Femur (tissue), 1 donor: Measurements from ENCODE around the gene IDH3A.

Experiments used
- DNase-seq: peaks from one replicate; pipeline ENCODE4 v3.0.0-alpha.2; 2017

Gene IDH3A

DNA sequence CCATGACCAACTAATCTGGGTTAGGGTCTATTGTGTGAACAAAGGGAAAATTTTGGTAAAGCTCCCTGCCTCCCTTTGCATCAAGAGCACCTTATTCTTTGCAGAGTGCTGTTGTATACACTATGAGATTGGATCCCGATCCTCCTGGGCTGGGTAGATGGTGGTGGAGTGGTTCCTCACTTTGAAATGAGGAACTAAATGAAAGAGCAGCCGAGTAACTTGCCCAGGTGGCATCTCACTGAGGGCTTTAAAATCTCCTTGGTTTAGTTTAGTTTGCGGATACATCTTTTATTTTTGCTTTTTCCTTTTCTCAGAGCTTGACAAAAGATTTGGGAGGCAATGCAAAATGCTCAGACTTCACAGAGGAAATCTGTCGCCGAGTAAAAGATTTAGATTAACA lies 19.4 kb downstream of the IDH3A start:
- no peak for DNase-seq

DNA sequence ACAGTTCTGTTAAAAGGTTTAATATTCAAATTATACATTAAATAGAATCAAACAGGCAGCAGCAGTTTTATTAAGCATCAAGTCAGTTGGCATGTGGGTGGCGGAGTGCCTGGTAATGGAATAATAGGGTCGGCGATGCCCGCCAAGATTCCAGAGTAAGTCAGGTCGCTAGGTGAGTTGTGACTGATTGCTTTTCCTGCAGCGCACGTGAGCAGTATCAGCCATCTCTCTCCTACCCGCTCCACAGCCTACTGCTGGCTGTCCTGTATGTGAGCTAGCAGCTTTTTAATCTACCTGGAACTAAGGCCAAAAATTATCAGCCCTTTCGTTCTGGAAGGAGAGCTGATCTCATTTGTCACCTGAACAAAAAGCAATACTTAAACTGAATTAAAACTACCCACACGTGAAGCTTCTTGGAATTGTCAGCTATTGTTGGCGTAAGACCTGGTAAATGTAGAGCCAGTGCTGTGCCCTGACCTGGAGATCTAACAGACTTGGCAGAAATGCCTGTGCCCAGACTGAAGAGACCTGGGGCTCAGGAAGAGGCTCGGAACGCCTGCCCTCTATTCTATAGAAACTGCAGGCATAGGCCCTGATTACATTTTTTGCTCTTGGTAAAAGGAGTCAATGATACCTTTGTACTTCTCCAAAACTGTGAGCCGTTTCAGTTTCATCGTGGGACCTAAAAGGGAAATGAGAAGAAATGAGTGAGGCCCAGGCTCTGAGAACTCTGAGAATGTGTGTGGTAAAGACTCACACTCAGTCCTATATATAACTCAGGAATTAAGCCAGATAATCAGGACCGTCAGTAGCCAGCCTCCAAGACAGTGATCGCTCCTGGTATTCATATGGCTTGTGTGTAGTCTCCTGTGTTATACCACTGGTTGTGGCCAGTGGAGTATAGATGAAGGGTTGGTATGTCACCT lies 21.9 kb downstream of the IDH3A start:
- no peak for DNase-seq

DNA sequence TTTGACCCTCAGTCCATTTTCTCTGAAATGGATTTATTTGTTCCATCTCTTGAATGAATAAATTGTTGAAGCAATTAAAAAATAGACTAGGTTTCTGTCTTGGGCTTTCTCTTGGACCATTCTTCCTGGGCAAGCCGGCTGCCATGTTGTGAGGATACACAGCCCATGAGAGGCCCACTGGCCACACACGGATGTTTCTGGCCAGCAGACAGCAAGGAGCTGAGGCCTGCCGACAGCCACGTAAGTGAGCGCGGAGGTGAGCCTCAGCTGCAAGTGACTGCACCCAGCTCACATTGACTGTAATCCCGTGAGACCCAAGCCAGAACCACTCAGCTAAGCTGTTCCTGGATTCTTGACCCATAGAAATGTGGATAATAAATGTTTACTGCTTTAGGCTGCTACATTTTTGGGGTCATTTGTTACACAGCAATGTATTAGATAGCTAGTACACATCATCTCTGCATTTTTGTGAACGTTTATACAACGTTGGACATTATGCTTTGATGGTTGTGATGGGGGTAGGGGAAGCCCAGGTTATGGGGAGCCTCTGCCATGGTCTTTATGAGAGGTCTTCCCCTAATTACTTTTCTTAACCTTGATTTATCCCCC lies 22.8 kb downstream of the IDH3A start:
- DNase-seq = no peak

DNA sequence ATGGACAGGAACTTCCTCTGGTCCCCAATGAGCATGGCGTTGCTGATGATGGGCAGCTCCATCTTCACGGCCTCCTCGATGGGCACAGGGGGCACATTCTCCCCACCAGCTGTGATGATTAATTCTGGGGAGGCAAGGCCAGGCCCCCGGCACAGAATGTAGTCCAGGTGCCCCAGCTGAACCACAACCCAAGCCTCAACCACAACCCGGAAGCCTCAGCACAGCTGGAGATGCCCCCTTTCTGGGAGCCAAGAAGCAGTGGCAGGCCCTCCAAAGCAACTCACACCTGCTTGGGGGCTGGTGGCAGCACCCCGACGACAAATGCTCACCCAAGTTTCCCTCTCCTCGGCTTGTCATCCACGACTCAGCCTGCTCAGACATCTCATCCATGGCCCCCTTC lies 25.2 kb downstream of the IDH3A start:
- DNase-seq = no peak

DNA sequence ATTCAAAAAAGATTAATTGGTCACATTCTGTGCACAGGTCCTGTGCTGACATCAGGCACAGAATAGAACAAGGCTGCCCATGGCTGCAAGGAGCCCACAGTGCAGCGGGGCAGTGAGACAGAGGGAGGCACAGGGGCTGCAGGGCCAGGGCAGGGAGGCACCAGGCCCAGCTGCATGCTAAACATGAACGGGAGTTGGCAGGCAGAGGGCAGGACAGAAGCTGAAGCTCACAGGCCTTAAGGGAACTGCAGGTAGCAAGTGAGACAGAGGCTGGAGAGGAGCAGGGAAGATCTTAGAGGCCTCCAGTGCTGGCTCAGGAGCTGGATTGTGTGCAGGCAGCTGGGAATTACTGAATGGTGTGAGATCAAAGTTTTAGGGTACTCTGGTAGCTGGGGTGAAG lies 26.2 kb downstream of the IDH3A start:
- DNase-seq = no peak

DNA sequence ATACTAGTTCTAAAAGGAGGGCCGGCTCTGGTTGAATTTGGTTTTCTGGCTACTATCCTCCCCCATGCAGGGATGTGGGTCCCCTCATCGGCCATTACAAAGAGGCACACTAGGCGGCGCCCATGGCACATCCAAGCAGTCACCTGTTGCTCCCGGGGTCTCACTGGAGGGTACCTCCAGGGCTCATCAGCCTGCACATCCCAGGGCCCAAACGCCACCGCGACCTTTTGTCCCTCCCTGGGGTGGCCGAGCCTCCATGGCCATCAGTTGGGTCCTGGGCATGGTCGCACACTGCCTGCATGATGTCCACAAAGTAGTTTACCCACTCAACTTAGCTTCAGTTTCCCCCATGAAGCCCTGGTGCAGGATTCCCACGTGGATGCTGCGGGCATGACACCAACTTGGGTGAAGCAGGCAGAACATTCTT lies 28.3 kb downstream of the IDH3A start:
- no peak for DNase-seq

DNA sequence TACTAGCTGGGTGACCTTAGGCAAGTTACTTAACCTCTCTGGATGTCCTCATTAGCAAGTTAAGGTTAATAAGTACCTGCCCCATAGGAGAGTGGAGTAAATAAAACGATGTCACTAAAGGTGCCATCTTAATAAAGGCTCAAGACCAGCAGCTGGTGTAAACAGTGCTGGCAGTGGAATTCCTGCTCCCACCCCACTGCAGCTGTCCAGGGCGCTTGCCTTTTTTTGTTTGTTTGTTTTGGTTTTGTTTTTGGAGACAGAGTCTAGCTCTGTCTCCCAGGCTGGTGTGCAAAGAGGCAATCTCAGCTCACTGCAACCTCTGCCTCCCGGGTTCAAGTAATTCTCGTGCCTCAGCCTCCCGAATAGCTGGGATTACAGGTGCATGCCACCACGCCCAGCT lies 28.9 kb downstream of the IDH3A start:
- no peak for DNase-seq

DNA sequence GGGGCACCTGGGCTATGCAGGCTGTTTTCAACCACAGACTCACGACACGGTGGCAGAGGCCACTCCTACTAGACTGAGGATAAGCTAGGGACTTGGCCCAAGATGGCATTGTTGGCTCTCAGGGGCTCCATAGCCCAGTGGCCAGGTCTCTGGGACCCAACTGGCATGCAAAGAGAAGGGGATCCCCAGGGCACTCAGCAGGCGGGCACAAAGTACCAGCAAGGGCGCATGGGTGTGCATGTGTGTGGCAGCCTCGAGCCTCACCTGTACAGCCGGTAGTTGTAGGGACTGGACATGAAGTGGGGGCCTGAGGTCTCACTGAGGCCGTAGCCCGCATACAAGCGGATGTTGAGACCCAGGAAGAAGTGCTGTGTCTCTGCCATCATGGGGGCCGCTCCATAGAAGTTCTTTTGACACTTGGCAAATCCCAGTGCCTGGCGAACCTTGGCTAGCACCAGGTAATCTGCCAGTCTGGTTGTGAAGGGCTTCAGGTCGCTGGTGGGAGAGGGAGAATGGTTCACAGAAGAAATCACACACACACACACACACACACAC lies 30.2 kb downstream of the IDH3A start:
- no peak for DNase-seq

DNA sequence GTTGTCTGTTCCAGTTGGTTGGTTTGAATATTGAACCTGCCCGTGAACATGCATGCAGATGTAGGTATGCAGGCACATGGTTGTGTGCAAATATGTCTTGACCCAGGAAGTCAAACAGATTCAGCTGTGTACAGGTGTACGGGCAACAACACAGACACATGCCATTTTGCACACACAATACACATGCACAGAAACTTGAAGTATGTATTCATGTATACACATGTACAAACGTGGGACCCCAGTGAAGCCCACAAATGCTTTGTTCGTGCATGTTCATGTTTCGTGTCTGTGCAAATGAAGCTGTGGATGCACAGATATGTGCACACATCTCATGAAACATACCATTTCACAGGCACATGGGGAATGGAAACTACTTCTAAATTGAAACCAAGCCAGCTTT lies 30.7 kb downstream of the IDH3A start:
- no peak for DNase-seq

DNA sequence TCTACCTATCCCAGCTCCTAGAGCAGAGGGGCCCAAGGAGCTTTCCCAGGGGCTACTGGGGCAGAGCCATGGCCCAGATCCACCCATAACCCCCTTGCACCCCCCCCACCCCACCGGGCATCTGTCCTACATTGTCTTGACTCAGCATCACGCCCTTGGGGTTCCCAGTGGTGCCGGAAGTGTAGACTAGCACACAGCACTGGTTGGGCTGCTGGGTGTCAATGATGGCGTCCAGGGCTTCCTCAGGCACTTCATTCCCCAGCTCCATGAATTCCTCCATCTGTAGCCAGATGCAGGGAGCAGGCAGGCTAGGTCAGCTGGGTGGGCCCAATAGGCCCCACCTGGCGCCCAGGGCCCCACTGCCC lies 33.2 kb downstream of the IDH3A start:
- DNase-seq = no peak

DNA sequence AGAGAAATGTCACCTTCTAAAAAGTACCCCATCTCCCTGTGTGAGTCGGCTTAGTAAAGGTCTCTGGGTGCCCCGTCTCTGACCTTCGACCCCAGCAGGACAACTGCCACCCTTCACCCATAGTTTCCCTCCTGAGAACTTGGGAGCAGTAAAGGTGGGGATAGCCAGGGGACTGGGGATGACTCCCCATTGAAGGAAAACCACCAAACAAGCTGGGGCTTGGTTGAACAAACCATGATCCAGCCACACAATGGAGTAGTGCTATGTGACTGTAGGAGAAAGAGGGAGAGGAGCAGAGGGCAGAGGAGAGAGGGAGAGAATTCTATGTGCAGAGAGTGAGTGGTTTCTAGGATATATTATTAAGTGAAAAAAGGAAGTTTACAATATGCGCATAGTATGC lies 33.7 kb downstream of the IDH3A start:
- no peak for DNase-seq

DNA sequence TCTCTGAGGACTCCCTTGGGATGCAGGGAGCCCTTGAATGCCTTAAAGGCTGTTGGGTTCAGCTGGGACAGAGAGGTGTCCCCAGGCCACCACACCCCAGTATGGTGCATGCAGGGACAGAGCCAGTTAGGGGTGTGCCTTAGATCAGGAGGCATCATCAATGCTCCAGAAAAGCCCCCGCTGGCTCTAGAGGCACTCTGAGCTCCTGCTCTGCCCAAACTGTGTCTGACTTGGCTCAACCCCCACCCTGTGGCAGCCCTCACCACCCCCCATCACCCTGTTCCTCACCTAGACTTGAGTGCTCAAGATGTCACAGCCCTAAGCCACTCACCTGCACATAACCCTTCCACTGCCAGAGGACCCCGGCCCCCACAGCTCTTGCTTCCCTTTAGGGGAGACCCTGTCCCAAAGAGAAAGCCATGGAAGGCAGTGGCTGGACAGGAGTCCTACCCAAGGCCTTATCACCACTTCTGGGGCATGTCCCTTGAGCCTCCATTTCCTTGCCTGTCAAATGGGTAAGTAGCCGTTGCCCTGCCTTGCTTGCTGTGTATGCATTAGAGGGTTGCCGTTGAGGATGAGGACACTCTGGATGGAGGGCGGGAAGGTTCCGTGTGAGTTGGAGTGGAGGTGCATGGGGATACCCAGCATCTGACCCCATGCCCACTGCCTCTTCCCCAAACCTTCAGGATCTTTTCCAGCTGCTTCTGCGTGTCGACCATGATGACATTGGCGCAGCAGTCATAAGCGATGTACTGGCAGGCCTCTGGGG lies 43.8 kb downstream of the IDH3A start:
- DNase-seq = no peak

DNA sequence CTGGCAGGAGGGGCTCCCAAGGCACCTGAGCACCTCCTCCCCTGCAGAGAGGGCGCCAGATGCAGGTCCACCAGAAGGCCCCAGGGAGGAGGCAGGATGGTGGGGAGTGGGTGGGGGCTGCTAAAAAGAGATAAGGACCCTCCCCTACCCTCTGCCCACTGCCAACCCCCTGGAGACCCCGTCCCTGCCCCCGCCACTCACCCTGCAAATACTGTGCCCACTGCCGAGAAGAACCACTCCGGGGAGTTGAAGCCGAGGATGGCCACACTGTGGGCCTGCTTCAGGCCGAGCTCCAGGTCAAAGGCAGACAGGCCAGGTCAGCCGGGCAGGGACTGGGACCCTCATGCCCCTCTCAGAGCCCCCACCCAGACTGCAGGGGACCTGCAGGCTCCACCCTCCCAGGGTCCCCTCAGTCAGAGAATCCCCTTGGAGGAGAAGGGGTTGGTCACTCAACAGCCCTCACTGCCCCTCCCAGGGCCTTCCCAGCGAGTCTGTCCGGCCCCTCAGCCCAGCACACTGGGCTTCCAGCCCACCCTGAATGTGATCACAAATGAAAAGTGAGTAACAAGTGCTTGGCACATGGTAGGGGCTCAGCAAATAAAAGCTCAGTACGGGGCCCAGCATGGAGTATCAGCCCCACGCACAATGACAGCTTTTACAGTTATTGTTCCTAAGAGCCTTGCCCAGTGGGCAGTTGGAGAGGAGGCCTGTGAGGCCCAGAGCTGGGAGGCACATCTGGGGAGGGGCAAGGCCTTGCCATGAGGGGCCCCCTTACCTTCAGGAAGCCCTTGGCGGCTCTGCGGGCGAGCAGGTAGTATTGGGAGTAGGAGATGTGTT lies 44.8 kb downstream of the IDH3A start:
- no peak for DNase-seq

DNA sequence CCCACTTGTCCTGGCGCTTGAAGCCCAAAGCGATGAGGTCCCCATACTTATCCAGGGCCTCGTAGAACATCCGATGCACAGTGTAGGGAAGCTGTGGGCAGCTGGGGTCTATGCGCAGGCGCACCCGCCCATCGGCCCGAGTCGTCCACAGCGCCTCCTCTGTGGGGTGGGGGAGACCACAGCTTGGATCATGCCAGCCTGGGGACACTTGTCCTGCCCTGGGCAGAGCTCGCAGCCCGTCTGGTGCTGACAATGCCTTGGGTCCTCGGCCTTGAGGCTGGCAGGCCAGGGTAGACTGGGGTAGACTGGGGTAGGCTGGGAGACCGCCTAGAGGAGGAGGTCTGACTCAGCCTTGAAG lies 45.4 kb downstream of the IDH3A start:
- DNase-seq = no peak

DNA sequence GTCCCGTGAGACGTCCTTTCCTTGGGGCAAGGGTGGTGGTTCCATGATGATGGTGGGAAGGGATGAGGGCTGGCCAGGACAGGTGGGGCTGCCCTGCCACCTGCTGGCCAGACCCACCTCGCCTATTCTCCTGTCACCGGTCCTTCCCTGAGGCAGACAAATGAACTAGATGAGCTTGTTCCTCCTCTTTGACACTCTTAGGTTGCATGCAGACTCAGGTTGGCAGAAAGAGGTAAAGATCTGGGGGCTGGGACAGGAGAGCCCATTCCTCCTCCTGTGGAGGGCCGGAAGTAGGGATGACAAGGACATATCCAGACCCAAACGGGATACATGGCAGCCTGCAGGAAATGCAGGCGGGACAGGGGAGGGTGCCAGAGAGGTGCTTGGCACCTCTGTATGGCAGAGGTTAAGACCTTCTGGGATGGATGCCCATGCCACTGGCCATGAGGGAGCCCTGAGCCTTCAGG lies 46.6 kb downstream of the IDH3A start:
- DNase-seq = no peak

DNA sequence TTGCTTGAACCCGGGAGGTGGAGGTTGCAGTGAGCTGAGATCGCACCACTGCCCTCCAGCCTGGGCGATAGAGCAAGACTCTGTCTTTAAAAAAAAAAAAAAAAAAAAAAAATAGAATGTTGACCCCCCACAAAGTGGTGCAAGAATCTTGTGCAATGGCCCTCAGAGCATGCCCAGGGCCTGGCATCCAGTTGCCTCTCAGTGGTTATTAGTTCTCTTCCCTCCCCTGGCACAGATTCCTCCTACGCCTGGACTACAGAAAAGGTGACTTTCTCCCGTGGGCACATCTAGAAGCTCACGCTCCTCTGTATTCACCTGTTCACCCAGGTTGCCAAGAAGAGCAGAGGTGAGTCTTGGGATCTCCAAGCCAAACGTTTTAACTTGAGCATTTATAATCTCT lies 48.5 kb downstream of the IDH3A start:
- no peak for DNase-seq

DNA sequence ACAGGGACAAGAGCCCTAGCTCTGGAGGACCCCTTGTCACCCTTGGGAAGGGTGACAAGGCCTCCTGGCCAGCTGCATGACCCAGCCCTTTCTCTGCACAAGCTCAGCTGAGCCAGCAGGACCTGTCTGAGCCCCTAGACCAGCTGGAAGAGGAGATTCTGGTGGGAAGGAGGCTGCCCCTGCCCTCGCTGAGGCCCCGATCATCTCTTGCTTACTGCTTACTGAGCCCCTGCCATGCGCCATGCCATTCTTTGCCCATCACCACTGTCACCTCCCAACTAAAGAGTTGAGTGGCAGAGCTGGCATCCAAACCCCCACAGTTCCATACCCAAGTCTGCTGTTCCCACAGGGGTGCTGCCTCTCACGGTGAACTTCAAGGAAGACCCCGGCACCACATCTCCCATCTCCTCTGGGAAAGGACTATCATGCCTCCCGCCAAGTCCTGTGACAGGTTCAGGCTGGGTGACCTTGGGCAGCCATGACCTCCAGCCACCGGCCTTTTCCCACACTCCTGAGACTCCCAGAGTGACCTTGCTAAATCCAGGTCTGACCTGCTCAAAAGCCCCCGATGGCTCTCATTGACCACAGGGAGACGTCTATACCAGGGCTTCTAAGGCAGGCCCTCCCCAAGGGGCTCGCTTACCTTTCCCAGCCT lies 51.2 kb downstream of the IDH3A start:
- no peak for DNase-seq

DNA sequence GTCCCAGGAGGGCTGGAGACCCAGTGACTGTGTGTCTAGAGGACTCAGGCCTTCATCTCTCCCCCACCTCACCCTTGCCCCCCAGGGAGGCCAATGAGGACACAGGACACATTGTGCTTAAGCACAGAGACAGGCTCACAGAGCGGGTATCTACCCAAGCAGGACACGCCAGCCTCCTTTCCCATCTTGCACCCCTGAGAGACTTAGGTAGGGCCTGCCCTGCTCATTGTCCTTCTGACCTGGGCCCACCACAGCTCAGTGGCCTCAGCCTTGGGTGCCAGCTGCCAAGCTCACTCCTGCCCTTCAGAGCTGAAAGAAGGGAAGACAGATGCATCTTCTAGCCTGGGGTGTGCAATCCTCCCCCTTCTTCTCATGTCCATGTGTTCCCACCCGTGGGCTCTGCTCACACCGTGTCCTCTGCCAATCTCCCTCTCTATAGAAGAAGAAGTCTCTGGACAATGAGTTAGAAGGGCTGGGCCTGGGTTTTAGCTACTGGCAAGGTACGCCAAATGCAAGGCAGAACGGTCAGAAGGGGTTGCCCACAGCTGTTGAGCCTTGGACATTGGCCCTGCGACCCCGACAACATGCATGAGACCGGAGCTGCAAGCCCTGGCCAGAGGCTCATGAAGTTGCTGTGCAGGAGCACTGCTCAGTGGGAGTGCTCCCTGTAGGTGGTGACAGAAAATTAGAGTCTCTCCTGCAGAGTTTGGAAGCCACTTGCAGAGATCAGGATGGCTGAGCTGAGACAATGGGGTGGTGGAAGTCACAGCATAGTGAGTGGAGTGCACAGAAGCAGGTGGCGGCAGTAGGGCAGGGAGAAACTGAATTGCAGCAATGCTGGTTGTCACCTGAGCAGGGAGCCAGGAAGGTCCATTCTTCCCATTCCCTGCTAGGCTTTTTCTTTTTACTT lies 52.4 kb downstream of the IDH3A start:
- DNase-seq = no peak

DNA sequence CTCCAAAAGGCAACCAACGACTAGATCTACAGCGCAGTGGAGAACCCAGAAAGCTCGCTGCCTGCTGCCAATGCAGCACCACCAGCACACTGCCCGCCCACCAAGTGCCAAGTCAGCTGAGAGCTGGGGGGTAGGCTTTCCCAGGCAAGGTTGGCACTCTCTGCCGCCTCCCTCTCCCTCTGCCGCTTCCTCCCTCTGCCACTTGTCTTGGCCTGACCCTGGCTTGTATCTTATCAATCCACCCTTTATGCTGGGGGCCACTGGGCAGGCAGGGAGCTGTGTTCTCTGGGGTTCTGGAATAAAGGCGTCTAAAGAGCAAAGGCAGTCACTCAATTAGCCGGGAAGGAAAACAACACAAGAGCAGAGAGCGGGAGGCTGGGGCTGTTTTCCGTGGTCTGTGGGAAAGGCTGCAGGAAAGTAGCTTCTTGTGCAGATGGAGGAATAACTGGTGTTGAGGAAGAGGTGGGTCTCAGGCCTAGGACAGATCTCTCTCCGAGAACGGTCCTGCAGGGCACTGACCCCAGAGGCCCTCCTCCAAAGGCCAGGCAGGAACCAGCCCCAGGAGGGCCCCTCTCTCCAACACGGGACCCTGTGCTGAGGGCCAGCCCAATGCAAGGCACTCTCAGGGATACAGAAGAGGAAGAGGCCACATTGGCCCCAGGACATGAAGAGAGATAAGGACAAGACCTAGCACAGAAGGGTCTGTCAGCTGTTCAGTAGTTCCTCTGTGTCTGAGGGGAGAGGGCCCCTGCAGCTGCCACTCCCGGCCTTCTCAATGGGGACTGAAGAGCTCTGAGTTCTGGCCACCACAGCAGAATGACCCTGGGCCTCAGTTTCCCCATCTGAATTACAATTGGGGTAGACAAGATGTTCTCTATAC lies 54.4 kb downstream of the IDH3A start:
- DNase-seq = no peak
